ENCODE measurements around the gene DHRS7. TPM values are rescaled to one million over a fixed set of nuclear protein-coding genes. Genes with fewer than 3 reads are reported as not detected.

Gene DHRS7
- total and polyA plus RNA-seq, 9 of the 15 experiments (the other 6 are each of a cell fraction or from before 2014, with no cell fraction given) = 10.2 to 20.1 (median 15.7) TPM

DNA sequence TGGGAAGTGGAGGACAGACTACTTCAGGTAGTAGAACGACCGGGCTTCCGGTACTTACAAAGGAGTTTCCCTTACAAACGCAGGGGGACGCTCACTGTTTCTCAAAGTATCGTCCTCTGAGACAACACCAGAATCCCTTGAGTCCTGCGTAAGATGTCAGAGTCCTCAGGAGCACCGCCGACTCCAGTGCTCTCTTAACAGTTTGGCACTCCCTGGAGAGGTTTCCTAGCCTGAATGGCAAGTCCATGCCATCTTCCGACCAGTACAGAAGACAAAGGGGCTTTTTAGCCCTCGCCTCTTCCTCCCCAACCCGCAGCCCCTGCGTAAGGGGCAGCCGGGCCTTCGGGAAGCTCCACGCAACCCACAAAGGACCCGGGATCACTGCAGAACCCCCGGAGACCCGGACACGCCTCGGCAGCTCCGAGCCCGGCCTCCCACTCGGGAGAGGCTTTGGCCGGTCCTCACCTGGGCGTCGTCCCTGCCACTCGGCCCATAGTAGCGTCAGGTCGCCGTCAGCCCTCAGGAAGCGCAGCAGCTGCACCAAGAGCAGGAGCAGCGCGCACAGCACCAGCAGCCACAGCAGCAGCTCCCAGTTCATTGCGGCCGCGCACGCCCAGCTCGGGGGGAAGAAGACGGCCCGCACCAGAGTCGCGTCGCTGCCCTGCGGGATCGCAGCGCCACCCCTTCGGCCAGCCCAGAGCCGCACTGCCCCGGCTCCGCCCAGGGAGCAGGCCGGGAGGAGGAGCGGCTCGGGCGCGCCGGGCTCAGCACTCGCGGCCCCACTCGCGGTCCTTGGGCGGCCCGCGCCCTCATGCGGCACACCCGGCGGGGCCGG lies at the start of gene DHRS7 (continued):
- TF ChIP-seq HMGN3 (IDR thresholded peaks at IDR 0.05; ENCODE audit: borderline replicate concordance, extremely low read depth, insufficient read length, low read depth, low read length) = peak; percentile 52
- no peak for TF ChIP-seq HNRNPK (IDR thresholded peaks at IDR 0.05; ENCODE audit: low read depth, low read length, poor library complexity, severe bottlenecking)
- peak; percentile 58; the same call in 1 of the 2 replicates for TF ChIP-seq FOXK1 (CRISPR knock-in tag; IDR thresholded peaks at IDR 0.05; ENCODE audit: borderline replicate concordance)
- no peak for TF ChIP-seq ARNT (IDR thresholded peaks at IDR 0.05)
- TF ChIP-seq ZC3H8 (IDR thresholded peaks at IDR 0.05) = no peak
- no peak for TF ChIP-seq CREB1 (IDR thresholded peaks at IDR 0.05)
- TF ChIP-seq CREB1 (CRISPR knock-in tag; IDR thresholded peaks at IDR 0.05) = no peak
- TF ChIP-seq, protein P1, sequence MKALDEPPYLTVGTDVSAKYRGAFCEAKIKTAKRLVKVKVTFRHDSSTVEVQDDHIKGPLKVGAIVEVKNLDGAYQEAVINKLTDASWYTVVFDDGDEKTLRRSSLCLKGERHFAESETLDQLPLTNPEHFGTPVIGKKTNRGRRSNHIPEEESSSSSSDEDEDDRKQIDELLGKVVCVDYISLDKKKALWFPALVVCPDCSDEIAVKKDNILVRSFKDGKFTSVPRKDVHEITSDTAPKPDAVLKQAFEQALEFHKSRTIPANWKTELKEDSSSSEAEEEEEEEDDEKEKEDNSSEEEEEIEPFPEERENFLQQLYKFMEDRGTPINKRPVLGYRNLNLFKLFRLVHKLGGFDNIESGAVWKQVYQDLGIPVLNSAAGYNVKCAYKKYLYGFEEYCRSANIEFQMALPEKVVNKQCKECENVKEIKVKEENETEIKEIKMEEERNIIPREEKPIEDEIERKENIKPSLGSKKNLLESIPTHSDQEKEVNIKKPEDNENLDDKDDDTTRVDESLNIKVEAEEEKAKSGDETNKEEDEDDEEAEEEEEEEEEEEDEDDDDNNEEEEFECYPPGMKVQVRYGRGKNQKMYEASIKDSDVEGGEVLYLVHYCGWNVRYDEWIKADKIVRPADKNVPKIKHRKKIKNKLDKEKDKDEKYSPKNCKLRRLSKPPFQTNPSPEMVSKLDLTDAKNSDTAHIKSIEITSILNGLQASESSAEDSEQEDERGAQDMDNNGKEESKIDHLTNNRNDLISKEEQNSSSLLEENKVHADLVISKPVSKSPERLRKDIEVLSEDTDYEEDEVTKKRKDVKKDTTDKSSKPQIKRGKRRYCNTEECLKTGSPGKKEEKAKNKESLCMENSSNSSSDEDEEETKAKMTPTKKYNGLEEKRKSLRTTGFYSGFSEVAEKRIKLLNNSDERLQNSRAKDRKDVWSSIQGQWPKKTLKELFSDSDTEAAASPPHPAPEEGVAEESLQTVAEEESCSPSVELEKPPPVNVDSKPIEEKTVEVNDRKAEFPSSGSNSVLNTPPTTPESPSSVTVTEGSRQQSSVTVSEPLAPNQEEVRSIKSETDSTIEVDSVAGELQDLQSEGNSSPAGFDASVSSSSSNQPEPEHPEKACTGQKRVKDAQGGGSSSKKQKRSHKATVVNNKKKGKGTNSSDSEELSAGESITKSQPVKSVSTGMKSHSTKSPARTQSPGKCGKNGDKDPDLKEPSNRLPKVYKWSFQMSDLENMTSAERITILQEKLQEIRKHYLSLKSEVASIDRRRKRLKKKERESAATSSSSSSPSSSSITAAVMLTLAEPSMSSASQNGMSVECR (CRISPR knock-in tag; IDR thresholded peaks at IDR 0.05) = peak; percentile 58; the same call in 1 of the 2 replicates
- TF ChIP-seq ARID2 (IDR thresholded peaks at IDR 0.05) = no peak
- TF ChIP-seq, protein P2, sequence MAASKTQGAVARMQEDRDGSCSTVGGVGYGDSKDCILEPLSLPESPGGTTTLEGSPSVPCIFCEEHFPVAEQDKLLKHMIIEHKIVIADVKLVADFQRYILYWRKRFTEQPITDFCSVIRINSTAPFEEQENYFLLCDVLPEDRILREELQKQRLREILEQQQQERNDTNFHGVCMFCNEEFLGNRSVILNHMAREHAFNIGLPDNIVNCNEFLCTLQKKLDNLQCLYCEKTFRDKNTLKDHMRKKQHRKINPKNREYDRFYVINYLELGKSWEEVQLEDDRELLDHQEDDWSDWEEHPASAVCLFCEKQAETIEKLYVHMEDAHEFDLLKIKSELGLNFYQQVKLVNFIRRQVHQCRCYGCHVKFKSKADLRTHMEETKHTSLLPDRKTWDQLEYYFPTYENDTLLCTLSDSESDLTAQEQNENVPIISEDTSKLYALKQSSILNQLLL (CRISPR knock-in tag; IDR thresholded peaks at IDR 0.05; ENCODE audit: borderline replicate concordance) = no peak
- no peak for TF ChIP-seq ZNF140 (CRISPR knock-in tag; IDR thresholded peaks at IDR 0.05)
- no peak for TF ChIP-seq ZNF23 (CRISPR knock-in tag; IDR thresholded peaks at IDR 0.05)
- peak; percentile 75 for TF ChIP-seq CTBP1 (IDR thresholded peaks at IDR 0.05; ENCODE audit: borderline replicate concordance)
- no peak for TF ChIP-seq ZNF696 (CRISPR knock-in tag; conservative IDR thresholded peaks at IDR 0.05)
- no peak for TF ChIP-seq KLF6 (CRISPR knock-in tag; IDR thresholded peaks at IDR 0.05; ENCODE audit: borderline replicate concordance)
- no peak for TF ChIP-seq TEAD4 (IDR thresholded peaks at IDR 0.05; ENCODE audit: low read length)
- 0 out of 2 replicates have a peak, but pooled peaks have one; percentile 40 for TF ChIP-seq TEAD4 (CRISPR knock-in tag; IDR thresholded peaks at IDR 0.05; ENCODE audit: borderline replicate concordance)
- TF ChIP-seq CEBPG (CRISPR knock-in tag; IDR thresholded peaks at IDR 0.05) = no peak
- TF ChIP-seq CEBPG (tag; conservative IDR thresholded peaks at IDR 0.05 in 1 of 2, IDR thresholded peaks at IDR 0.05 in 1 of 2) = no peak
- TF ChIP-seq NRF1 (conservative IDR thresholded peaks at IDR 0.05 in 1 of 2, IDR thresholded peaks at IDR 0.05 in 1 of 2) = peak; percentile 83 to 86
- TF ChIP-seq ZNF253 (CRISPR knock-in tag; conservative IDR thresholded peaks at IDR 0.05) = no peak
- TF ChIP-seq EWSR1 (IDR thresholded peaks at IDR 0.05; ENCODE audit: borderline replicate concordance, low read depth, partially characterized antibody) = no peak
